Erythroblast (primary cell): ENCODE results near the gene NAPG.

Experiments used
- GATA1 ChIP-seq: IDR thresholded peaks from 2 replicates; pipeline ENCODE4 v1.6.1; 2011; ENCODE audit warnings: low read depth, mild to moderate bottlenecking, control low read depth, low read length, moderate library complexity
- POLR2A ChIP-seq: IDR thresholded peaks from 2 replicates; pipeline ENCODE4 v1.6.1; 2011; ENCODE audit warnings: mild to moderate bottlenecking, low read length

GRCh38 chr18:10563886-10564285 lies 38.1 kb downstream of the NAPG start:
- TF ChIP-seq POLR2A: no peak
- TF ChIP-seq GATA1: no peak
